GM23248 (cell line): ENCODE data around the gene SIPA1.

Experiments used
- EZH2 ChIP-seq: fragments of 200-600 bp; sonication (generic); IDR thresholded peaks from 2 replicates; pipeline ENCODE4 v1.6.1; 2018; ENCODE audit warnings: antibody characterized with exemption, mild to moderate bottlenecking; ENCODE audit not compliant: insufficient read depth, poor library complexity, severe bottlenecking
- EZH2phosphoT487 ChIP-seq: fragments of 200-600 bp; sonication (generic); IDR thresholded peaks from 2 replicates; pipeline ENCODE4 v1.6.1; 2018; ENCODE audit warnings: antibody characterized with exemption, moderate library complexity, mild to moderate bottlenecking, low read depth; ENCODE audit not compliant: insufficient read depth

DNA sequence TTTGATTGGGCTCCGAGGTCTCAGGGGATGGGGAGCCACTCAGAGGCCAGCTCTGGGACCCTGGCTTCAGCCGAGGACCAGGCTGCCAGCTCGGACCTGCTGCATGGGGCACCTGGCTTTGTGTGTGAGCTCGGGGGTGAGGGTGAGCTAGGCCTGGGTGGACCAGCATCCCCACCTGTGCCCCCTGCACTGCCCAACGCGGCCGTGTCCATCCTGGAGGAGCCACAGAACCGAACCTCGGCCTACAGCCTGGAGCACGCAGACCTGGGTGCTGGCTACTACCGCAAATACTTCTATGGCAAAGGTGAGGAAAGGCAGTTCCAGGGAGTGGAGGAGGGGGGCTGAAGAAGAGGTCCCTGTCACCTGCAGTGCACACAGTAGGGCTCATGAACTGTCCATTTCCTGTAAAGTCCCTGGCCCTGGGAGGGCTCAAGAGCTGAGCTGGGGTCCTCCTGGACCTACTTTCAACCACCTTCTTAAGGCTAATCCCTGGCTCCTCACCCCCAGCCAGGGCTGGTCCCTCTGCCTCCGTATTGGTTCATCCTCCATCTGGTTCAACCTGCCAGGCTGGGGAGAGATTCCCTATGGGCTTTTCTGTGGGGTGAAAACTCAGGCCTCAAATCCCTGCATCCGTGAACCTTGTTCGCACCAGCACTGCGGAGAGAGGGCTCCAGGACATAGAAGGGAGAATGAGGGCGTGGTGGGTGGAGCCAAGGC, 3.6 kb downstream of the SIPA1 start:
- TF ChIP-seq EZH2: no peak
- TF ChIP-seq EZH2phosphoT487: no peak
